ENCODE data around the gene RNF187. TPM values are rescaled to one million over a fixed set of nuclear protein-coding genes. Genes with fewer than 3 reads are reported as not detected.

RNF187 gene
- total and polyA plus RNA-seq, 2 donors from 2014 or later: 85.2 to 137 TPM

- FAIRE-seq (no peak), DNase-seq (no peak)
- Histone ChIP-seq H3K9me3 (ENCODE audit: control insufficient read depth in 2 of 3, insufficient read depth in 1 of 3, low read length in 3 of 3) (no peaks in the 10 kb centered on the region), H3K4me1 (ENCODE audit: control insufficient read depth in 2 of 3, insufficient read depth in 2 of 3, low read depth in 1 of 3, low read length in 3 of 3) (peaks cover 0 to 4% (median 0%) of the 10 kb centered on the region in 3 donors), H3K27me3 (ENCODE audit: control insufficient read depth, insufficient read depth, low read length) (no peaks in the 10 kb centered on the region), H3K27ac (ENCODE audit: low read depth in 2 of 2, low read length in 2 of 2) (no peak overlapping the region), H3K36me3 (ENCODE audit: control insufficient read depth in 2 of 3, insufficient read depth in 3 of 3, low read length in 3 of 3) (peaks cover 0 to 30% (median 11%) of the 10 kb centered on the region in 3 donors), H3K4me3 (ENCODE audit: low read length in 3 of 3) (no peak overlapping the region), H3K9ac (ENCODE audit: low read length in 3 of 3) (no peak overlapping the region)
- intact Hi-C loops (cut with DNase I): no loop called here
- TF ChIP-seq, protein P1, sequence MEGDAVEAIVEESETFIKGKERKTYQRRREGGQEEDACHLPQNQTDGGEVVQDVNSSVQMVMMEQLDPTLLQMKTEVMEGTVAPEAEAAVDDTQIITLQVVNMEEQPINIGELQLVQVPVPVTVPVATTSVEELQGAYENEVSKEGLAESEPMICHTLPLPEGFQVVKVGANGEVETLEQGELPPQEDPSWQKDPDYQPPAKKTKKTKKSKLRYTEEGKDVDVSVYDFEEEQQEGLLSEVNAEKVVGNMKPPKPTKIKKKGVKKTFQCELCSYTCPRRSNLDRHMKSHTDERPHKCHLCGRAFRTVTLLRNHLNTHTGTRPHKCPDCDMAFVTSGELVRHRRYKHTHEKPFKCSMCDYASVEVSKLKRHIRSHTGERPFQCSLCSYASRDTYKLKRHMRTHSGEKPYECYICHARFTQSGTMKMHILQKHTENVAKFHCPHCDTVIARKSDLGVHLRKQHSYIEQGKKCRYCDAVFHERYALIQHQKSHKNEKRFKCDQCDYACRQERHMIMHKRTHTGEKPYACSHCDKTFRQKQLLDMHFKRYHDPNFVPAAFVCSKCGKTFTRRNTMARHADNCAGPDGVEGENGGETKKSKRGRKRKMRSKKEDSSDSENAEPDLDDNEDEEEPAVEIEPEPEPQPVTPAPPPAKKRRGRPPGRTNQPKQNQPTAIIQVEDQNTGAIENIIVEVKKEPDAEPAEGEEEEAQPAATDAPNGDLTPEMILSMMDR (IDR thresholded peaks at IDR 0.05; ENCODE audit: borderline replicate concordance, extremely low read depth, insufficient read depth): no peak
Observed at GRCh38 chr1:228494970-228495853, 8.0 kb downstream of the RNF187 start.

DNA sequence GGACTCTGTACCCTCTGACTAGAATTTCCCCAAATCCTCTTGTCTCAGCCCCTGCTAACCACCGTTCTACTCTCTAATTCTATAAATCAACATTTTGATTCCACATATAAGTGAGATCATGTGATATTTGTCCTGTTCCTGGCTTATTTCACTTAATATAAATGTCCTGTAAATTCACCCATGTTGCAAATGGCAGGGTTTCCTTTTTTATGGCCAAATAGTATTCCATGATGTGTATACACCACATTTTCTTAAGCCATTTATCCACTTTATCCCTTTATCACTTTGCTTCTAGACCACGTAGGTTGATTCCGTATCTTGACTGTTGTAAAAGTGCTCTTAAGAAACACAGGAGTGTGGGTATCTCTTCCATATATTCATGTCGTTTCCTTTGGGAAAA is 8.9 kb downstream of the RNF187 start:
- peaks cover 0 to 24% (median 7%) of the 10 kb centered on the region in 3 donors for H3K36me3 ChIP-seq (ENCODE audit: control insufficient read depth in 2 of 3, insufficient read depth in 3 of 3, low read length in 3 of 3)
- H3K27ac ChIP-seq (ENCODE audit: low read depth in 2 of 2, low read length in 2 of 2): no peak overlapping the region
- H3K4me1 ChIP-seq (ENCODE audit: control insufficient read depth in 2 of 3, insufficient read depth in 2 of 3, low read depth in 1 of 3, low read length in 3 of 3): peaks cover 0 to 5% (median 2%) of the 10 kb centered on the region in 3 donors
- TF ChIP-seq, protein P1 (IDR thresholded peaks at IDR 0.05; ENCODE audit: borderline replicate concordance, extremely low read depth, insufficient read depth): no peak
- no peaks in the 10 kb centered on the region for H3K9me3 ChIP-seq (ENCODE audit: control insufficient read depth in 2 of 3, insufficient read depth in 1 of 3, low read length in 3 of 3)
- FAIRE-seq (no peak), DNase-seq (no peak)
- H3K9ac ChIP-seq (ENCODE audit: low read length in 3 of 3): no peak overlapping the region
- H3K27me3 ChIP-seq (ENCODE audit: control insufficient read depth, insufficient read depth, low read length): no peaks in the 10 kb centered on the region
- H3K4me3 ChIP-seq (ENCODE audit: low read length in 3 of 3): no peak overlapping the region
- intact Hi-C loops (cut with DNase I): no loop called here

DNA sequence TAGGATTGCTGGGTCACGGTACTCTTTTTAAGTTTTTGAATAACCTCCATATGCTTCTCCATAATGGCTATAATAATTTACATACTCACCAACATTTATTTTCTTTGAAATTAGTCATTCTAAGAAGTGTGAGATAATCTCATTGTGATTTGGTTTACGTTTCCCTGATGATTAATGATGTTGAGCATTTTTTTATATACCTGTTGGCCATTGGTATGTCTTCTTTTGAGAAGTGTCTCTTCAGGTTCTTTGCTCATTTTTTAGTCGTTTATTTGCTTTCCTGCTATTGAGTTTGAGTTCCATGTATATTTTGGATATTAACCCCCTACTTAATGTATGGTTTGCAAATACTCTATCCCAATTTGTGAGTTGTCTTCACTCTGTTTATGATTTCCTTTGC is 9.3 kb downstream of the RNF187 start:
- Histone ChIP-seq H3K27ac (ENCODE audit: low read depth in 2 of 2, low read length in 2 of 2) (no peak overlapping the region), H3K9me3 (ENCODE audit: control insufficient read depth in 2 of 3, insufficient read depth in 1 of 3, low read length in 3 of 3) (no peaks in the 10 kb centered on the region), H3K9ac (ENCODE audit: low read length in 3 of 3) (no peak overlapping the region), H3K4me1 (ENCODE audit: control insufficient read depth in 2 of 3, insufficient read depth in 2 of 3, low read depth in 1 of 3, low read length in 3 of 3) (peaks cover 0 to 8% (median 2%) of the 10 kb centered on the region in 3 donors), H3K27me3 (ENCODE audit: control insufficient read depth, insufficient read depth, low read length) (no peaks in the 10 kb centered on the region), H3K36me3 (ENCODE audit: control insufficient read depth in 2 of 3, insufficient read depth in 3 of 3, low read length in 3 of 3) (peaks cover 0 to 24% (median 7%) of the 10 kb centered on the region in 3 donors), H3K4me3 (ENCODE audit: low read length in 3 of 3) (no peak overlapping the region)
- no peak for FAIRE-seq
- intact Hi-C loops (cut with DNase I): no loop called here
- TF ChIP-seq, protein P1 (IDR thresholded peaks at IDR 0.05; ENCODE audit: borderline replicate concordance, extremely low read depth, insufficient read depth): no peak
- DNase-seq: no peak
